Left colon (tissue), 2 donors: ENCODE data around the gene CEP170B. TPM values are rescaled to one million over a fixed set of nuclear protein-coding genes. Genes with fewer than 3 reads are reported as not detected.
A peak's percentile ranks its signal among the peaks of the same experiment; 100 is the strongest.
"Not testable (repeated sequence)": the region's sequence is repeated elsewhere in the genome, so short reads cannot be mapped to it uniquely, and the experiment has no call there.

Experiments
- ATAC-seq: fragments of 200-7000 bp; cut with Tn5 transposase; one replicate; pipeline ENCODE4 v1.9.1; 2020; ENCODE audit warnings: mild to moderate bottlenecking, moderate library complexity
- DNase-seq, 2 donors: peaks; one replicate each; pipeline ENCODE4 v3.0.0-alpha.2; 2020
- intact Hi-C, 2 donors: fragments of 100-400 bp; cut with DNase I in 1 of 2; cut with micrococcal nuclease in 1 of 2; formaldehyde crosslinking; loops; one replicate each; pipeline versions ENCODE4 v1.11.2 to v1.14.0; 2022; cut with DNase I, micrococcal nuclease
- total RNA-seq, 2 donors: library from RNA; stranded (reverse); fragmentation: NEBNext Ultra II Directional; extraction: Animal tissue kit (Norgen Biotek cat#: 25700); gene quantifications; one replicate each; pipeline ENCODE4 v1.2.1, GENCODE V29; 2021
- donor health status: DM: no; HTN: no; CAD: no.
- donor health status: DM: yes; HTN: yes; CAD: no.

CEP170B gene
- total RNA-seq, 2 donors from 2014 or later: 76.4 to 89.3 TPM

DNA sequence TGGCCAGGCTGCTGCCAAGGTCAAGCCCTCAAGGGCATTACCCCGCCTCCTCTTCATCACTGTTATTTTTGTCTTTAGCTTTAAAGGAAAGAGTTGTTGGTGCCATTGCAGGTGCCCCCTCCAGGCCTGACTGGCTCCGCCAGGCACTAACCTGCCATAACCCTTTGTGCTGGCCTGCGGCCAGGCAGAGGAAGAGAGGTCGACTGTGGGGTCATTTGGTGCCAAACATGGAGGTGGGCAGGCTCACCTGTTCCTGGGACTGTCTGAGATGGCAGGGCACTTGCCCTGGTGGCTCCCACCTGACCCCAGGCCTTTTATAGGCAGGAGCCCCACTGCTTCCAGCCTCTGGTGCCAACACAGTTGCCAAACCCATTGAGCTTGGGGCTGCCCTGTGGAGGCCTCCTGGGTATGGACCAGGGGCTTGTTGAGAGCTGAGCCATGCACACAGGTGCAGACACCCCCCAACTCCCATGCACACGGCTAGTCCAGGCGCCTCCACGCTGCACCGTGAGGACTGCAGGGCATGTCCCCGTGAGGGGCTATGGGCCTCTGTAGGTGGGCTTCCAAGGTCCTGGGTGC, 30.2 kb downstream of the CEP170B start:
- DNase-seq: peak in 1 of 2 donors; percentile 22

DNA sequence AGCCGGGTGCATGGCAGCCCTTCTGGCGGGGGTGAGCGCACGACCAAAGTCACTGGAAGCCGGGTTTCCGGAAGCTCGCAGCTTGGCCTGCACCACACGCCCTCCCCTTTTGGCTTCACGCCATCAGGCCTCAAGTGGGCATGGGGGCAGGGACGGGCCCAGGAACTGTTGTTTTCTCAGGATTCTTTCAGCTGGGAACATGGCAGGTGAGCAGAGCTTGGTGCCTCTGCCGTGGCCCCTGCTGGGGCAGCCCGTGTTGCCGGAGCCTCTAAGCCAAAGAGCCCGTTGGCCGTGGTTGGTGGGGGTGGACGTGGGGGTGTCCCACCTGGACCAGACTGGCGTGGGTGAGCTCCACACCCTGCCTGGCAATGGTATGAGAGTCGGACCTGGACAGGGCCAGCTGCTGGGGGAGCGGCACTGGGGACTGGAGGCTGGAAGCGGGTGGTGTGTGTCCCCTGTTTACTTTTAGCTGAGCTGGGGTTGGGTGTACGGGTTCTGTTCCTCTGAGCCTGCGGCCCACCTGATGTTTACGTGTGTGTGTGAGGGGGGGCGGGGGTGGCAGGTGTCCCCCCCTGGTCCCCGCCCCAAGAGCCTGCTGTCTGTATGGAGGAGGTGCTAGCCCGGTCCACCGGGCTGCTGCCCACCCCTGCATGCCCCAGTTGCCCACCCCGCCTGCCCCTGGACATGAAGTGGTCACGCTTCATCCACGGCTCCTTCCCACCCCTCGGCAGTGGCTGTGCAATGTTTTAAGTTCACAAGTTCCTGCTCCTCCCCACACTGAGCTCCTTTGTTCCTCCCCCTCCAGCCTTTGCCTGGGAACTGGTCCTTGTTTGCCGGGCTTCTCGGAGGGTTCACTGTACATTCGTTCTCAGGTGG, 31.0 kb downstream of the CEP170B start:
- DNase-seq: peak in 1 of 2 donors; percentile 23
- intact Hi-C loops: loop anchor here in 1 of 2 donors (10.0 kb wide), 1 partner anchor 149 kb away; no protein-coding TSS in a partner anchor
- ATAC-seq: peak; percentile 5

More for the DNA sequence above, 30.2 kb downstream of the CEP170B start:
- ATAC-seq: peak; percentile 3
- intact Hi-C loops: loop anchor here in 1 of 2 donors (10.0 kb wide), 1 partner anchor 150 kb away; no protein-coding TSS in a partner anchor

DNA sequence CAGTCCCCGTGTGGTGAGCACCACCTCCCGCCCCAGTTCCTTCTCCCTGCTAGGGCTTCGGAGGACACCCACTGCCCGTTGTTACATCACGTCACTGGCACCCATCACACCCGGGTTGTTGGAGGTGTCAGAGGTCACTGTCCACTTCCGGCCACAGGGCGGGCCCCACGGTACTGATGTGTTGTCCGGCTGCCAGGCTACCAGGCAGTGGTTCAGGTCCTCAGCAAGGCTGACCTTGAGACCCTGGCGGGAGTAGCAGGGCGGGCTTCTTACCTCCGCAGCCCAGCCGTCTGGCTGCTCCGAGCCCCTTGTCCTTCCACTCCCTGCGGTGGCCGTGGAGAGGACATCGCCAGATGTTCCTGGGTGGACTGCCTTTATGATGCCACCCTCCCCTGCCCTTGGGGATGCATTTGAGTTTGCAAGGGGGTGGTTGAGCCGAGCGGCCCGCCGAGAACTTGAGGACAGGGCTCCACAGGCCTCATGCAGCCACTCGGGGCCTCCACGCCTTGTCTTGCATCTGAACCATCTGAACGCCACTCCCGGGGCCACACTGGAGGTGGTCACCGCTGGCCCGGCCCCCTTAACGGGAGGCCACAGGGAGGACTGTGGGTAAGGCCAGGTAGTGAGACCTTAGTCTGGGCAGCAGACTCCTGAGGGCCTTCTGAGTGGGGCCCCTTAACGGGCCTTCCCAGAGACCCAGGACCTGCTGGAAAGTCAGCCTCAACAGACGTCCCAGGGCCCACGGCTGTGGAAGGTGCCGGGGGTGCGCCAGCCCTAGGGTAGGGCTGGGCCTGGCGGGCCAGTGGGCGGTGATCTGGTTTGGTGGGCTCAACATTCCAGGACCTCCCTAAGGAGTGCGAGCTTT, 32.5 kb downstream of the CEP170B start:
- DNase-seq (peak in 1 of 2 donors; percentile 28), ATAC-seq (peak; percentile 7)
- intact Hi-C loops: loop anchor here in 1 of 2 donors (10.0 kb wide), 1 partner anchor 147 kb away; no protein-coding TSS in a partner anchor

DNA sequence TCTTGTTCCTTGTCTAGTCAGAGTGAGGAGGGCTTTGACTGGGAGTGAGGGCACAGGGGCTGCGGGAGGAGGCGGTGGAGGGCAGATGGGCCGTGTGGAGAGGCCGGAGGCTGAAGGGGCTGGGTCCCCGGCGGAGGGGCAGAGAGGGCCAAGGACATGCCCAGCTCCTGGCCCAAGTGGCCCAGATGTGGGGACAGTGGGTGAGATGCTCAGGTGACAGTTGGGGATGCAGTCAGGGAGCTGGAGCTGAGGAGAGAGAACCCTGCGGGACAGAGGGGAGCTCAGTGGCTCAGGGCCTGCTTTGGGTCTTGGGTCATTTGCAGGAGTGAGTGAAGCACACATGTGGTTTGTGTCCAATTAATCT, 33.1 kb downstream of the CEP170B start:
- DNase-seq: no peak
- ATAC-seq: no peak
- intact Hi-C loops: loop anchor here in 1 of 2 donors (10.0 kb wide), 1 partner anchor 147 kb away; no protein-coding TSS in a partner anchor

DNA sequence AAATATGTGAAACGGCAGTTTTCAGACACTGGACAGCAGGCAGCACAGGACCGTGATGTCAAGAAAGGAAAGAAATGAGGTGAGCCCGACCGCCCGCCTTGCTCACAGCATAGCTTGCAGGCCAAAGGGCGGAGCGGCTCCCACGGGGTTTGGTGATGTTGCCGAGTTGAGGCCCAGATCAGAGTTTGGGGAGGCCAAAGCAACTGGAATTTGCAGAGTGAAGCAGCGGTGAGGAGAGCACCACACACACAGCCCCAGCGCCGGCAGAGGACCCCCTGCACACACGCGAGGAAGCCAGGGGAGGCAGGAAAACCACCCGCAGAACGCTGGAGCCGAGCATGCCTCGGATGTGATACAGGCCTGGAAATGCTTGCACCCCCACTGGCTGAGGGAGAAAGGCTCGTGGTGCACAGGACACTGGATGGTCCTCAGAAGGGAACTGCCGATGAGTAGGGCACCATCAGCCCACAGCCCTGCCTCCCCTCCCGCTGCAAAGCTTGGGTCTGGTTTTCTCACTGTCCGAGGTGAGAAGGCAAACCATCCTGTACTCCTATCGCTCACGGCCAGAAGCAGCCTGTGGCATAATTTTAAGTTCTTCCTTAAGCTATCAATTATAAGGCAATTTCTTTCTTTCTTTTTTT, 33.9 kb downstream of the CEP170B start:
- intact Hi-C loops: loop anchor here in 1 of 2 donors (10.0 kb wide), 1 partner anchor 146 kb away; no protein-coding TSS in a partner anchor
- DNase-seq: no peak
- no peak for ATAC-seq

DNA sequence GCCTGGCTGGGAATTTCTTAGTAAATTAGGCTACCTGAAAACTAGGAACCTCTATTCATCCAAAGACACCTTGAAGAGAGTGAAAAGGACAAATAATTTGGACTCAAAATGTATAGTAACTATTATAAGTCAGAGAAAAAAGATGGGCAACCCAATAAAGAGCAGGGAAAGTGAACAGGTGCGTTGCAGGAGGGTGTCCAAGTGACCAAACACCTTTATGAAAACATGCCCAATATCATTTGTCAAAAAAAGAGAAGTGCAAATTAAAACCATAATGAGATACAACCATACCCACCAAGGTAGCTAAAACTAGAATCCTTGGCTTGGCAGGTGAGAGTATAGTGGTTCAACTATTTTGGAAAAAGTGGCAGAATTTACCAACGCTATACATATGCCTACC, 34.7 kb downstream of the CEP170B start:
- ATAC-seq (no peak), DNase-seq (no peak)
- intact Hi-C loops: loop anchor here in 1 of 2 donors (10.0 kb wide), 1 partner anchor 145 kb away; no protein-coding TSS in a partner anchor

DNA sequence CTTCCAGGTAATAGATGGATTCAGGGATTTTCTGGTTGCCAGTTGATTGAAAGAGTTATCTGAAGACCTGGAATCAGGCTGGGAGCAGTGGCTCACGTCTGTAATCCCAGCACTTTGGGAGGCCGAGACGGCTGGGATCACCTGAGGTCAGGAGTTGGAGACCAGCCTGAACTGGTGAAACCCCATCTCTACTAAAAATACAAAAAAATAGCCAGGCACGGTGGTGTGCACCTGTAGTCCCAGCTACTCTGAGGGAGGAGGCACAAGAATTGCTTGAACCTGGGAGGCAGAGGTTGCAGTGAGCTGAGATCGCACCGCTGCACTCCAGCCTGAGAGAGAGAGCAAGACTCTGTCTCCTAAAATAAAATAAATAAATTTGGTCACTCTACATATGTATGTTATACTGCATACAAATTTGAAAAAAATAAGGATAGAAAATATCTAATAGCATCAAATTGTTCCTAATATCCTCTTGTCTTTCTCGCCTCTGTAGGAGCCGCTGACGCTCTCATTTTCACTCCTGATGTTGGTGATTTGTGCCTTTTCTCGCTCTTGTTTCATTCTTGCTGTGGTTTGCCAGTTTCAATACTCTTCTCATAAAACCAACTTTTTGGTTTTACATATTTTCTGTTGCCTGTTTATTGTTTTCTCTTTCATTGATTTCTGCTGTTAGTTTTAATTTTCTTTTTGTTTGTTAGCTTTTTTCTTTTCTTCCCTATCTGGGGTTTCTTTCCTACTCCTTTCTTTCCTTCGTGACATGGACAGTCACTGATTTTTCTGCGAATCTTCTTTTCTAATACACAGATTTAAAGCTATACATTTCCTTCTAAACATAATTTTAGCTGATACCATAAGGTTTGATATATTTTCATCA, 35.8 kb downstream of the CEP170B start:
- no peak for DNase-seq
- ATAC-seq: no peak
- intact Hi-C loops: no loop called here

DNA sequence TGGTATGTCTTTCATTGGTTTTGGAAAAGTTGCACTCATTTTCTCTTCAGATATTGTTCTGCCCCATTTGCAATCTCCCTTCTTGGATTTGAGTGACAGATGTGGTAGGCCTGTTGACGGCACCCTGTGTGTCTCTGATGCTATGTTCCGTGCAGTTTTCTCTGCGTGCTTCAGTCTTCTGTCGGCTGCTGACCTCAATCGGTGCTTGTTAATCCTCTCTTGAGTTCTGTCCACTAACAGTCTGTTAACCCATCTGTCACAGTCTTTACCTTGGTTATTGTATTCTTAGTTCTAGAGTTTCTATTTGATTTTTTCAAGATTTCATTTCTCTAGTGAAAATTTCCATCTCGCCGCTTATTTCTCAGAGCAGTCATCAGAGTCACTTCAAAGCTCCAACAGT, 38.9 kb downstream of the CEP170B start:
- DNase-seq: no peak
- ATAC-seq: no peak
- intact Hi-C loops: no loop called here

DNA sequence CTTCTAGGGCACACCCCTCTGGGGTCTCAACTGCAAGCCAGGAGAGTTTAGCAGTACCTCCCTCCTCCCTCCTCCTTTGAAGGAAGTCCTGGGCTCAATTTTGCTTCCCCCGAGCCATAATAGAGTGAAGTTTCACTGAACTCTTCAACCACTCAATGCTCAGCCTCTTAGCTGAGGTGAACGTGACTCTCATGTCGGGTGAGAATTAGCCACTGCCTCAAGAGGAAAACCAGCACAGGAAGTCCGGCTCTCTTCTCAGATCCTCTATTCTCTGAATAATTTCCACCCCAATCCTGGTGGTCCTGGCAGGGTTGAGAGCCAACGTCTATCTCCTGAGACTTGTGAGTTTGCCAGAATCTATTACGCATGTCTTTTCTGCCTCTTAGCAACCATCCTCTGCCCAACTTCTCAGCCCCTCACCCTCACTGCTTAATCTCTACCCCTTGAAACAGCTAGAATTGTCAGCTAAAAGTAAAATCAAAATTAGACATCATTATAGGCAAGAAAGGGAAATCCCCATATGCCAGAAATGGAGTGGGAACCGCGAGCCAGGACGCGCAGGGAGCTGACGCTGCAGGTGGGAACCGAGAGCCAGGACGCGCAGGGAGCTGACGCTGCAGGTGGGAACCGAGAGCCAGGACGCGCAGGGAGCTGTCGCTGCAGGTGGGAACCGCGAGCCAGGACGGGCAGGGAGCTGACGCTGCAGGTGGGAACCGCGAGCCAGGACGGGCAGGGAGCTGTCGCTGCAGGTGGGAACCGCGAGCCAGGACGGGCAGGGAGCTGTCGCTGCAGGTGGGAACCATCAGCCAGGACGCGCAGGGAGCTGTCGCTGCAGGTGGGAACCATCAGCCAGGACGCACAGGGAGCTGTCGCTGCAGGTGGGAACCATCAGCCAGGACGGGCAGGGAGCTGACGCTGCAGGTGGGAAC, 39.8 kb downstream of the CEP170B start:
- intact Hi-C loops, ATAC-seq, DNase-seq: not testable (repeated sequence)

DNA sequence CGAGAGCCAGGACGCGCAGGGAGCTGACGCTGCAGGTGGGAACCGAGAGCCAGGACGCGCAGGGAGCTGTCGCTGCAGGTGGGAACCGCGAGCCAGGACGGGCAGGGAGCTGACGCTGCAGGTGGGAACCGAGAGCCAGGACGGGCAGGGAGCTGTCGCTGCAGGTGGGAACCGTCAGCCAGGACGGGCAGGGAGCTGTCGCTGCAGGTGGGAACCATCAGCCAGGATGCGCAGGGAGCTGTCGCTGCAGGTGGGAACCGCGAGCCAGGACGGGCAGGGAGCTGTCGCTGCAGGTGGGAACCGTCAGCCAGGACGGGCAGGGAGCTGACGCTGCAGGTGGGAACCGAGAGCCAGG, 40.5 kb downstream of the CEP170B start:
- ATAC-seq, intact Hi-C loops, DNase-seq: not testable (repeated sequence)

DNA sequence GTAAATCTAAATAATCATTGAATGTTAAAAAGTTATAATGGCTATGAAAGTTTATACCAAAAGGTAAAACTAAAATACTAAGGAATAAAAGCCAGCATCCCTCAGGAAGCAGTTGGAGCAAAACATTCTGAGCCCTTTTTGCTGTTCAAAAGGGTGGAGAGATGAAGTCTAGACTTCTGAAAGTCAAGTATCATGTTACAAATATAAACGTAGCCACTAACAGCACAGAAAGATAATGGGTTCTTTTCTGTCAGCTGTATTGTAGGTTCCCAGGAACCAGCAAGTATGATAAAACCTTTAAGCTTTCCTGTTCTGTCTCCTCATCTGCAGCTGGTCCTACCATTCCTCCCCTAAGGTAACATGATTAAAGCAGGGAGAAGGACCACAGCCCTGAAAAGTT, 43.2 kb downstream of the CEP170B start:
- no peak for ATAC-seq
- DNase-seq: no peak
- intact Hi-C loops: no loop called here

DNA sequence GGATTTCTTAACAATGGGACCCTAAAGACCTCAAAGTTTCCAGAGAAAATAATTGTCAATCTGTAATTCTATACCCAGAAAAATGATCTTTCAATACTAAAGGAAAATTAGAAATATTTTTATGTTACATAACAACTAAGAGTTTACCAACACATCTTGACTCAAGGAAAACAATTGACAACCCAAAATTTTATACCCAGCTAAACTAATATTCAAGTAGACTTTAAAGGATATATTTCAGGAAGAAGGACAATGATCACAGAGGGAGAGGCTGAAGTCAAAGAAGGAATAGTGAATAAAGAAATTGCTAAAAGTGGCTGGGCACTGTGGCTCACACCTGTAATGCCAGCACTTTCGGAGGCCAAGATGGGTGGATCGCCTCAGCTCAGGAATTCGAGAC, 47.0 kb downstream of the CEP170B start:
- ATAC-seq: no peak

DNA sequence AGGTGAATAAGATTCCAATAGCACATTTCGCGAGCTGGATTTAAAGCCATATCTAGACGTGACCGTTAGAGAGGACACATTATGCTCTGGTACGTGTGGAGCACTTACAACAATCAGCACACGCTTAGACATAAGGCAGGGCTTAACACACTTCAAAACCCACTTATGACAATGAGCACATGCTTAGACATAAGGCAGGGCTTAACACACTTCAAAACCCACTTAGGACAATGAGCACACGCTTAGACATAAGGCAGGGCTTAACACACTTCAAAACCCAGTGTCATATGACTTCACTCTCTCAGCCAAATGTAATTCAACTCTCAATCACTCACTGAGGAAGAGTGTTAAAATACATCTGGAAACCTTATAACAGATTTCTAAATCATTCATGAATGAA, 48.4 kb downstream of the CEP170B start:
- DNase-seq (no peak), ATAC-seq (no peak)
- intact Hi-C loops: no loop called here

More for the DNA sequence above, 47.0 kb downstream of the CEP170B start:
- DNase-seq: no peak
- intact Hi-C loops: no loop called here

DNA sequence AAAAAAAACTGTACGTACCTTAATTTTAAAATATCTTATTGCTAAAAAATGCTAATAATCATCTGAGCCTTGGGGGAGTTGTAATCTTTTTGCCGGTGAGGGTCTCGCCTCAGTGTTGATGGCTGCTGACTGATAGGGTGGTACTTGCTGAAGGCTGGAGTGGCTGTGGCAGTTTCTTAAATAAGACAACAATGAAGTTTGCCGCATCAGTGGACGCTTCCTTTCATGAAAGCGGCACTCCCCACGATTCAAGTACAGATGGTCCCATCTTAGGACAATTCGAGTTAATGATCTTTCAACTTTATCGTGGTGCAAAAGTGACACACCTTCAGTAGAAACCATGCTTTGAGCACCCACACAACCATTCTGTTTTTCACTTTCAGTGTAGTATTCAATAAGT, 52.0 kb downstream of the CEP170B start:
- no peak for ATAC-seq
- DNase-seq: no peak
- intact Hi-C loops: no loop called here

DNA sequence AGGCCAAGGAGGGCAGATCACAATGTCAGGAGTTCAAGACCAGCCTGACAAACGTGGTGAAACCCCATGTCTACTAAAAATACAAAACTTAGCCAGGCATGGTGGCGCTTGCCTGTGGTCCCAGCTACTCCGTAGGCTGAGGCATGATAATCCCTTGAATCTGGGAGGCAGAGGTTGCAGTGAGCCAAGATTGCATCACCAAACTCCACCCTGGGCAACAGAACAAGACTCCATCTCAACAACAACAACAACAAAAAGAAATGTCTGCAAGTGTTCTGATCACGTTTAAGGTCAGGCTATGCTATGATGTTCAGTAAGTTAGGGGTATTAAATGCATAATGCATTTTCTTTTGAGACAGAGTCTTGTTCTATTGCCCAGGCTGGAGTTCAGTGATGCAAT, 52.9 kb downstream of the CEP170B start:
- no peak for DNase-seq
- intact Hi-C loops: no loop called here
- ATAC-seq: no peak

DNA sequence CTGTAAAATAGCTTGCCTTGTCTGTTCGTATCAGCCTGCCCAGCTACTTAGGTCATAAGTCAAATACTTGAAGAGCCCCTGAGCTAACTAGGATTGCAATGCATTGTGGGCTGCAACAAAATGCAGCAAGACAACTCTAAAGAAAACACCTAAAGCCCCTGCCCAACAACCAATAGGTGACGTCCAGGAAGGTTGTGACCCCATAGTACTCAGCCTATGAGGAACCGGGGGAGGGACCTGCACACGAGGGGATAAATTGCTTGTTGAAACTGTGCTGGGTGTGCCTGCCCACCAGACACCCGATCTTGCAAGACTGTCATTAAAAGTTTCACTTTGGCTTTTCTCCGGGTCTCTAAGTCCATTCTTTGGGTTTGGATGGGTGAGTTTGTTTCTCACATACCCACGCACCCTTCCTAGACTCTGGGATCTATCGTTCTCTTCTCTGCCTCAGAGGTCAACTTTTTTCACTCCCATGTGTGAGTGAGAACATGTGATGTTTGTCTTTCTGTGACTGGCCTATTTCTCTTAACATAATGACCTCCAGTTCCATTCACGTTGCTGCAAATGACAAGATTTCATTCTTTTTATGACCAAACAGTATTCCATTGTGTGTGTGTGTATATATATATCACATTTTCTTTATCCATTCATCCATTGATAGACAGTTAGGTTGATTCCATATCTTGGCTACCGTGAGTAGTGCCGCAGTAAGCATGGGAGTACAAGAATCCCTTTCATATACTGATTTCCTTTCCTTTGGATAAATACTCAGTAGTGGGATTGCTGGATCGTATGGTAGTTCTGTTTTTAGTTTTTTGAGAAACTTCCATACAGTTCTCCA, 54.3 kb downstream of the CEP170B start:
- ATAC-seq, DNase-seq, intact Hi-C loops: not testable (repeated sequence)
